Body of pancreas (tissue), 4 donors: ENCODE data around the gene PNPLA7. TPM values are rescaled to one million over a fixed set of nuclear protein-coding genes. Genes with fewer than 3 reads are reported as not detected.

Experiments used
- ATAC-seq: fragments of 150-250 bp; one replicate; pipeline ENCODE4 v1.9.1; 2016
- DNase-seq, 4 donors: peaks; one replicate each; pipeline ENCODE4 v3.0.0-alpha.2; 2019
- H3K27ac ChIP-seq, 4 donors: fragments of 200-600 bp; sonication (generic); 1 replicate in 3 of 4; 2 replicates in 1 of 4; pipeline versions ENCODE4 v1.5.1 to v1.6.1; 2016 to 2019; ENCODE audit warnings: mild to moderate bottlenecking in 1 of 4, mixed read lengths in 1 of 4, moderate library complexity in 1 of 4
- H3K27me3 ChIP-seq, 2 donors: fragments of 200-600 bp; sonication (generic); one replicate each; pipeline ENCODE4 v1.6.0; 2016; ENCODE audit warnings: mild to moderate bottlenecking in 1 of 2
- H3K36me3 ChIP-seq, 2 donors: fragments of 200-600 bp; sonication (generic); replicated peaks in 1 of 2; 2 replicates each; pipeline ENCODE4 v1.5.1; 2016; ENCODE audit warnings: low read depth in 2 of 2; ENCODE audit not compliant: insufficient read depth in 1 of 2
- H3K4me1 ChIP-seq: fragments of 200-600 bp; sonication (generic); one replicate; pipeline ENCODE4 v1.6.0; 2016
- H3K4me3 ChIP-seq, 2 donors: fragments of 200-600 bp; sonication (generic); 1 replicate in 1 of 2; 2 replicates in 1 of 2; pipeline ENCODE4 v1.5.1; 2016 to 2019
- H3K9me3 ChIP-seq, 3 donors: fragments of 200-600 bp; sonication (generic); 1 replicate in 2 of 3; 2 replicates in 1 of 3; pipeline ENCODE4 v1.5.1; 2016
- POLR2A ChIP-seq, 3 donors: fragments of 450-650 bp; IDR thresholded peaks; one replicate each; pipeline ENCODE4 v1.6.1; 2016; ENCODE audit warnings: antibody characterized with exemption in 3 of 3, mild to moderate bottlenecking in 2 of 3
- WGBS, 2 donors: methylation state at CpG; one replicate each; pipeline ENCODE4 v1.1.5; 2017; 5-methylcytosine and 5-hydroxymethylcytosine counted together
- intact Hi-C: fragments of 100-400 bp; cut with DNase I; formaldehyde crosslinking; loops from one replicate; pipeline ENCODE4 v1.15.1; 2023
- total RNA-seq, 2 donors: library from RNA; depleted of rRNA; stranded (reverse); fragments of >200 nt; gene quantifications; one replicate each; pipeline ENCODE4 v1.1.0, GENCODE V29; 2016
- TF ChIP-seq, protein P1 (sequence below), 7 experiments: fragments of 450-650 bp in 4 of 7; fragments of 200-600 bp in 3 of 7; sonication (generic) in 3 of 7; IDR thresholded peaks; one replicate each; pipeline ENCODE4 v1.5.1; 2016 to 2019; ENCODE audit warnings: antibody characterized with exemption in 7 of 7

The PNPLA7 gene
- total RNA-seq, 2 donors from 2014 or later = 16.1 to 27.7 TPM

DNA sequence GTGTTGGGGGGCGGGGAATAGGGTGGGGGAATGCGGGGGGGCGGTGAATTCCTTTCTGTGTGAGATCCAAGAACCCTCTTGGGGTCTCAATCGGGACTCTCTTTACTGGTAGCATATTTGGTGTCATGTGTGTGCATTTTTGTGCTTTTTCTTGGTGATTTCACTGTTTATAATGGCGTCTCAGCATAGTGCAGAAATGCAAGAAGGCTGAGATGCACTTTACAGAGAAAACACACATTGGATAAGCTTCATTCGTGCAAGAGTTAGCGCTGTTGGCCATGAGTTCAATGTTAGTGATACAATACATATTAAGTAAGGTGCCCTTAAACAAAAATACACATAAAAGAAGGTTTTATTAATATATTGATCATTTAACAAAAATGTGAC lies 108.3 kb downstream of the PNPLA7 start:
- peak overlapping the region in 1 of 4 donors; percentile 23 for H3K27ac ChIP-seq
- no peak overlapping the region for H3K4me3 ChIP-seq
- peaks cover 31% of the 10 kb centered on the region for H3K4me1 ChIP-seq
- no peak for ATAC-seq
- no peaks in the 10 kb centered on the region for H3K9me3 ChIP-seq
- DNase-seq = no peak
- H3K36me3 ChIP-seq = no peaks in the 10 kb centered on the region
- WGBS, 2 donors = 14 to 33% methylated on average over 4 to 7 of the region's 7 CpGs
- TF ChIP-seq, protein P1, sequence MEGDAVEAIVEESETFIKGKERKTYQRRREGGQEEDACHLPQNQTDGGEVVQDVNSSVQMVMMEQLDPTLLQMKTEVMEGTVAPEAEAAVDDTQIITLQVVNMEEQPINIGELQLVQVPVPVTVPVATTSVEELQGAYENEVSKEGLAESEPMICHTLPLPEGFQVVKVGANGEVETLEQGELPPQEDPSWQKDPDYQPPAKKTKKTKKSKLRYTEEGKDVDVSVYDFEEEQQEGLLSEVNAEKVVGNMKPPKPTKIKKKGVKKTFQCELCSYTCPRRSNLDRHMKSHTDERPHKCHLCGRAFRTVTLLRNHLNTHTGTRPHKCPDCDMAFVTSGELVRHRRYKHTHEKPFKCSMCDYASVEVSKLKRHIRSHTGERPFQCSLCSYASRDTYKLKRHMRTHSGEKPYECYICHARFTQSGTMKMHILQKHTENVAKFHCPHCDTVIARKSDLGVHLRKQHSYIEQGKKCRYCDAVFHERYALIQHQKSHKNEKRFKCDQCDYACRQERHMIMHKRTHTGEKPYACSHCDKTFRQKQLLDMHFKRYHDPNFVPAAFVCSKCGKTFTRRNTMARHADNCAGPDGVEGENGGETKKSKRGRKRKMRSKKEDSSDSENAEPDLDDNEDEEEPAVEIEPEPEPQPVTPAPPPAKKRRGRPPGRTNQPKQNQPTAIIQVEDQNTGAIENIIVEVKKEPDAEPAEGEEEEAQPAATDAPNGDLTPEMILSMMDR (IDR thresholded peaks at IDR 0.05) = no peak
- TF ChIP-seq POLR2A (IDR thresholded peaks at IDR 0.05) = no peak
- intact Hi-C loops = loop anchor here (10.0 kb wide), 1 partner anchor 157 kb away; no protein-coding TSS in a partner anchor
- no peaks in the 10 kb centered on the region for H3K27me3 ChIP-seq

DNA sequence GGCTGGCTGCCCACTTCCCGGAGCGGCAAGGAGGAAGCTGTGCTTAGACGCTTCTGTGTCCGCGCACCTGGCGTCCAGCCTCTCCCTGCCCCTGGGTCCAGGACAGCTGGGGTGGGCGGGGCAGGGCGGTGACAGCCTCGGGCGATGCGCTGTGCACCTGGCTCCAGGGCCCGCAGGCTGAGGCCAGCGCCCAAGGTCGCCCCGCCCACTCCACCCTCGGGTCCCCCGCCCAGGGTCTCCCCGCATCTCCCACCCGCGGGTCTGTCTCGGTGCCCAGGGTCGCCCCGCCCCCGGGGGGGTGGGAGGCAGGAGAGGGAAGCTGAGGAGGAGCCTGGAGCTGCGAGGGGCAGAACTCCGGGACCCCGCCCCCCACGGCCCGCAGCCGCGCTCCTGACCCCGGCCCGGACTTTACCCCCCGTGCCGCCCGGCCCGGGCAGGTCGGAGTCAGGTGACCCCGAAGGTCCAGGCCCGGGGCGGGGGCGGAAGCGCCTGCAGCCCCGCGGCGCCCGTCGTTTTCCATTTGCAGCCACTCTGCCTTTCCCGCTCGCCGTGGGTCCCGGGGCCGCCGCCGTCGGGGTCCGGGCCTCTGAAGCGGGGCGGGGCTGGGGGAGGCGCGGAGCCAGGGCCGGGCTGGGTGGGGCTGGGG lies 108.8 kb downstream of the PNPLA7 start, which contains the start of gene ENTPD8:
Gene ENTPD8, minus strand, starts transcription at position 69 of the 646 bp plus-strand sequence. CDS start 3,072 bp downstream, outside the sequence.
- Histone ChIP-seq H3K4me1 (peaks cover 36% of the 10 kb centered on the region), H3K9me3 (no peaks in the 10 kb centered on the region), H3K36me3 (no peaks in the 10 kb centered on the region), H3K27ac (peak within 1 kb of the TSS in 2 of 4 donors; percentile 23 to 59), H3K27me3 (no peaks in the 10 kb centered on the region), H3K4me3 (peak within 1 kb of the TSS; percentile 9 to 70)
- intact Hi-C loops = loop anchor here (10.0 kb wide), 1 partner anchor 157 kb away; no protein-coding TSS in a partner anchor
- 0% methylated on average over 41 of the region's 62 CpGs; no CpG with 5 or more reads in 1 of the 2 donors for WGBS, 2 donors
- TF ChIP-seq, protein P1 (IDR thresholded peaks at IDR 0.05) = no peak
- TF ChIP-seq POLR2A (IDR thresholded peaks at IDR 0.05) = no peak
- ATAC-seq (peak; percentile 79), DNase-seq (peak; percentile 83 to 92 (median 92))

DNA sequence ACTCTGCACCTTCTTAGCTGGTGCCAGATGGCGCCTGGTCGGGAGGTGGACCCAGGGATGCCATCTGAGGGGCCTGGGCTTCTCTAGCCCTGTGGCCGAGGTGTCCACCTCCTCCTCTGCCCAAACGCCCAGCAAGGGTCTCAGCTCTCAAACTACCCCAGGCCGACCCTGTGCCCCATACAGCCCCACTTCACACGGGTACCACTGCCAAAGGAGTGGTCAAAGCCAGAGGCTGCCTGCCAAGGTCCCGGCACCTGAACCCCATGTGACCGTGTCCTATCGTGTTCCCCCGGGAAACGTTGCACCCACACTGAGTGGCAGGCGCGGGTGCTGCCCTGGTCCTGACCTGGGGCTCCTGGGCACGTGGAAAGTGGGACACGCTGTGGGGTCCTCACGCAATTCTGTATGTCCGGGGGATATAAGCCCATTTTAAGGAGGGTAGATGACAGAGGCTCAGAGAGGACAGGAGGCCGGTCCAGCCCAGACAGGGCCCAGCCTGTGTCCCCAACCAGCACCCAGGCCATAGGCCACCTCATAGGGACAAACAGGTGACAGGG lies 111.0 kb downstream of the PNPLA7 start:
- Histone ChIP-seq H3K4me3 (no peak overlapping the region), H3K27me3 (no peaks in the 10 kb centered on the region), H3K36me3 (no peaks in the 10 kb centered on the region), H3K27ac (no peak overlapping the region), H3K9me3 (no peaks in the 10 kb centered on the region), H3K4me1 (peaks cover 37% of the 10 kb centered on the region)
- TF ChIP-seq, protein P1 (IDR thresholded peaks at IDR 0.05) = no peak
- TF ChIP-seq POLR2A (IDR thresholded peaks at IDR 0.05) = no peak
- peak in 1 of 4 donors; percentile 47 for DNase-seq
- WGBS, 2 donors = 37% methylated on average over 18 of the region's 18 CpGs; no CpG with 5 or more reads in 1 of the 2 donors
- intact Hi-C loops = no loop called here
- ATAC-seq = no peak

DNA sequence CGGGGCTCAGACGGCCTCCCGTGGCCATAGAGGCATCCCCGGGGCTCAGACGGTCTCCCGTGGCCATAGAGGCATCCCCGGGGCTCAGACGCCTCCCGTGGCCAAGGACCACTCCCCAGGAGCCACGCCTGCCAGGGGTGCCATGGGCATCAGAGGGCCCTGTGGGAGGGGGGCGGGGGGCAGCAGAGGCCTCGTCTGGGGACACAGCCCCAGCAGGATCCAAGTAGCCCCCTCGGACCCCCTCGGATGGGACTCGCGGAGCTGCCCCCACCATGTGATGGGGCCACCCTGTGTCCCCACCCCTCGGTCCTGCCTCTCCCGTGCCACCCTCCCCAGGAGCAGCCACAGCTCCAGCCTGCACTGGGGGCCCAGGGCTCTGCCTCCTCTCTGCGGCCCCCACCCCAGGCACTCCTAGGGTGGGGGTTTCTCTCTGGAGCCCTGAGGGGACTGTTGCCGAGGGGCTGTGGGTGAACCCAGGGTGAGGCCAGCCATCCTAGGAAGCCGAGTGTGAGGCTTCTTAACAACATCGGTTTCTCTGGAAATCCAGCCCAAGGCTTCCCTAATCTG lies 111.5 kb downstream of the PNPLA7 start:
- Histone ChIP-seq H3K27ac (no peak overlapping the region), H3K27me3 (no peaks in the 10 kb centered on the region)
- DNase-seq = no peak

More for the DNA sequence above, 111.5 kb downstream of the PNPLA7 start:
- WGBS, 2 donors = 80 to 82% methylated on average over 3 to 17 of the region's 22 CpGs
- intact Hi-C loops = no loop called here
- no peak overlapping the region for H3K4me3 ChIP-seq
- TF ChIP-seq POLR2A (IDR thresholded peaks at IDR 0.05) = no peak
- TF ChIP-seq, protein P1 (IDR thresholded peaks at IDR 0.05) = no peak
- H3K4me1 ChIP-seq = peaks cover 37% of the 10 kb centered on the region
- H3K36me3 ChIP-seq = no peaks in the 10 kb centered on the region
- no peaks in the 10 kb centered on the region for H3K9me3 ChIP-seq
- no peak for ATAC-seq
